Ammon's horn (tissue), 1 donor: ENCODE results near the gene AJAP1.
"Not testable (repeated sequence)": the region's sequence is repeated elsewhere in the genome, so short reads cannot be mapped to it uniquely, and the experiment has no call there.

Source experiments
- DNase-seq: peaks from one replicate; pipeline ENCODE4 v3.0.0-alpha.2; 2016; ENCODE audit warnings: low spot score

Gene AJAP1

DNA sequence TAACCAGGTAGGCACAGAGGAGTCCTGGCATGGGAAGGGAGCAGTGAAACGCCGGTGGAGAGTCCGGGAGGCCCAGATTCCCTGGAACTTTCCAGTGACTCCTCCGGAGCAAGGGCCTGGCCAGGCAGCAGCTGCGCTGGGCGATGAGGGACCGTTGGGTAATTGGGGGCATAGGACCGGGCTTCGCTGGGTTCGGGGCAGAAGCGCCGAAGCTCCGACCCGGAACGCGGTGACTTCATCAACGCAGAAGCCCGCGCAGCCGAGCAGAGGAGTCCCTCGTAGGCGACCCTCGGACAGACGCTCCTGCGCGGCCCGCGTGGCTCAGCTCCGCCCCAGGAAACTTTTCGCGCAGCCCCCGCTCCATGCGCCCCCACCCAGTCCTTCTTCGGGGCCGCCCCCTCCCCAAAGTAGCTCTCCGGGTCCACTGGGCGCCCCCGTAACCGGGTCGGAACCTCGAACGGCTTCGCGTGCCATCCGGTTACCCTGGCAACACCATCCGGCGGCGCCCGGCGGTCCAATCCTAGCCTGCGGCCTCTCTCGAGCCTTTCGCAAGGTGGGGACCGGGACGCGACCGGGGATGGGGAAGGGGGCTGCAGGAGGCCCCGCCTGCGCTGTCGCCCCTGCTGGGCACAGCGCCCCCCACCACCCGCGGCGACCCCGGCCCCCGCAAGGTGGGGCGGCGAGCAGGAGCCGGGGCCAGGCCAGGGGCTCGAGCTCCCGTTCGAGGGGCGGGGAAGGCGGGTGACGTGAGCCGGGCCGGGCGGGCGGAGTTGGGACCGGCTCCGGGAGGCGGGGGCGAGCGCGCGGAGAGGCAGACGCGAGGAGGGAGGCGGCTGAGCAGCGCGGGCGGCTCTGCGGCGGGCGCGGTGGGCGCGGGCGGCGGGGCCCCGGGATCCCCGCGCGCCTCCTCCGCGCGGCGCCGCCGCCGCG lies at the start of gene AJAP1:
Gene AJAP1, plus strand, starts transcription at position 814 of the 930 bp plus-strand sequence. CDS start 817 bp downstream, outside the sequence.
- peak; percentile 62 for DNase-seq

- DNase-seq, result no peak
Observed at GRCh38 chr1:4605158-4605557, 49.3 kb upstream of the AJAP1 start.

DNA sequence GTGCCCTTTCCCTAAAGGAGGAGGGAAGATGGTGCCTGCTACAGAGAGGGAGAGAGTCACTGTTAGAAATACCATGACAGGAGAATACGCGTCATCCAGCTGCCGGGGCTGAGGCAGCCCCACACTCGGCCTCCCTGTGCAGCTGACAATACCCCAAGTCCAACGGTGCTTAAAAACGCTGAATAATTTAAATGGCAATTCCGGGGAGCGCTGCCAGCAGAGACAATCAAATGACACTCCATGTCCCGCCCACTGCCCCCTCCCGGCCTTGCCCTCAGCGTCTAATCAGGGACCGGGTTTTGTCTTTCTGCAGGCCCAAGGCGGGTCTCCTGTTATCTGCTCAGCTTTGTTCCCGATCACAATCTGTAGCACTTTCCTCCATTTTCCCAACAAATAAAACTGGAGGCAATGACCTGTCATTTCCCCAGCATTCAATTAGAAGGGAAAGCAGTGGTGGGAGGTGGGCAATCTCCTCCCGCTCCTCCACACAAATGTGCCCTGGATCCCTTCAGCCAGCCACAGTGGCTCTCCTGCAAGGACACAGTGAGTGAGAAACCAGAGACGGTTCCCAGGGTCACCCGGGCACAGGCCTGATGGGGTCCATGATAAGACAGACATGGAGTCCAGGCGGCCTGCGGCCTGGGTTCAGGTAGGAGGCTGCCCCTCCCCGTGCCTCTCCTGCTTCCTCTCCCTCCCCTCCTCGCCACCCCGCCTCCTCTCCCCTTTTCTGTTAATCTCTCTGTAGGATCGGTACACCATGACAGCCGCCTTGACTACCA lies 42.7 kb upstream of the AJAP1 start:
- no peak for DNase-seq

- no peak for DNase-seq
Observed at GRCh38 chr1:4612991-4613390, 41.4 kb upstream of the AJAP1 start.

DNA sequence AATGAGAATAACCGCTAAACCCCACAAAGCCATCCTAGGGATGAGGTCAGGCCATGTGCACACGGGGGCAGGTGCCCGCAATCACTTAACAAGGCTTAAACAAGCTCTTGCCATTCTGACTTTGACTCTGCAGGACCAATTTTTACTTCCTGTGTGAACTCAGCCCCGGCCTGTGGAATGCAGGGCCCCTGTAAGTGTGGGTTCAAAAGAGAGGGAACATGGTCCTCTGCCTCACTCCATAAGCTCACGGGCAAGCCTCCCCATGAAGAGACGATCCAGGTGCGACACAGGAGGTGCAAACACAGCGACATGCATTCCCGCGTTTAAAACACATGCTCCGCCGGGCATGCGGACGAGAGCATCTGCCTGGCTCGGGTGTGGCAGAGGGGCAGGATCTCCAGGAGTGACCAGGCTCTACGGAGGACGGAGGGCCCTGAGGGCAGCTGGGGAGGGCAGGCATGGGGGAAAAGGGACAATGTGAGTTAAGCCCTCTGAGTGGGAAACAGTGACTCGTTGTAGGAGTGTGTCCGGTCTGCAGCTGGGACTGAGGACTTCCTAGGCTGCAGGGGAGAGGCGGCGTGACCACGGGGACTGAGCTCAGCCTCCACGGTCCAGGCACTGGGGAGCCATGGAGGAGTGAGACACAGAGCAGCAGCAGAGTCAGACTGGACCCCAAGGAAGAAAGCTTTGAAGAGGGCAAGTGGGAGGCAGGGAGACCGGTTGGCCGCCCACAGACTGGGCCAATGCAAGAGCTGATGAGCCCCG lies 40.6 kb upstream of the AJAP1 start:
- DNase-seq, result no peak

GRCh38 chr1:4614371-4615137 lies 39.9 kb upstream of the AJAP1 start:
- no peak for DNase-seq

DNA sequence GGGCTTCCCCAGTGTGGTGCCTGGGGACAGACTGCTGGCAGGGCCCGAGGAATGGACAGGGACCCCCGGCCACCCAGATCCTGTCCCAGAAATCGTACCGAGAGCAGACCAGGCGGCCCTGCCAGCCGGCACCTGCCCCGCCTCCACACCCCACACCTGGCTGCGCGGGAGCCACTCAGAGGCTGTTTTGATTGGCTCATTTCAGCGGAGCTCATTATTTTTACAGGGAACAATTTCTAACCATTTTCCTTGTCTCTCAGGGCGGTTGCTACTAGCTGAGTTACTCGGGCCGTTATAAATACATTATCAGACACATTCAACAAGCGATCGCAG lies 39.3 kb upstream of the AJAP1 start:
- no peak for DNase-seq

GRCh38 chr1:4615501-4615900 lies 38.9 kb upstream of the AJAP1 start:
- no peak for DNase-seq

DNA sequence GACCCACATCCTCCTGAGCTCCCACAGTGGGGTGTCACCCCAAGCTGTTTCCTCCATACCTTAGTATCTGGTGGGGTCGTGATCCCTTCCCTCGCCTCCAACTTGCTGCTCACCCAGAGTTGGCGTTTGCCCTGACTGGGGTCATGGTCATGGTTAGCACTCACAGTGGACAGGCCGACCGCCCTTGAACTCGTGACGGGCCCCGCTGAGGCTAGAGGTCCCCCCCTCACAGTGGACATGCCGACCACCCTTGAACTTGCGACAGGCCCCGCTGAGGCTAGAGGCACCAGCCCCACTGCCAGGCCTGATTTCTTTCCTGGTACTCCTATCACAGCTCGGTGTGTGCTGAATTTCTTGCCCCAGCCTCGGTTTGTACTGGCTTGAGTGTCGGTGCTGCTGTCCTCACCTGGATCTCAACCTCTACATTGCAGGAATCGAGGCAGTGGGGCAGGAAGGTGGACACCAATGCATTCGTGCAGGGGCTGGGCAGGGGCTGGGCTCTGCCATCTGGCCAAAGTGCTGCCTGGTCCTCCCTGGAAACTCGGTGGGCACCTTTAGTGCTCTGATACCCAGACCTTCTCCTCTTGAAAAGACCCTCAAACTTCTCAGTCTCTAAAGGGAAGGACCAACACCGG lies 37.5 kb upstream of the AJAP1 start:
- no peak for DNase-seq

- DNase-seq, result no peak
Observed at GRCh38 chr1:4617506-4617905, 36.9 kb upstream of the AJAP1 start.

DNA sequence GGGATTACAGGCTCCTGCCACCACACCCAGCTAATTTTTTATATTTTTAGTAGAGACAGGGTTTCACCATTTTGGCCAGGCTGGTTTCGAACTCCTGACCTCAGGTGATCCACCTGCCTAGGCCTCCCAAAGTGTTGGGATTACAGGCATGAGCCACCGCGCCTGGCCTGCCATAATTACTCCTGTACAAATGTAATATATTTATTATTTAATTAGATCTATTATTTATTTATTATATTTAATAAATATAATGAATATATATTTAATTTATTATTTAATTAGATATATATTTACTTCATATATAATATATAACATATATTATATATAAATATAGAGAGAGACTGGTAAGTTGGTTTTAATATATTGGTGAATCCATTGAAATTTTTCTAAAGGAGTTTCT lies 35.6 kb upstream of the AJAP1 start:
- not testable (repeated sequence) for DNase-seq

DNA sequence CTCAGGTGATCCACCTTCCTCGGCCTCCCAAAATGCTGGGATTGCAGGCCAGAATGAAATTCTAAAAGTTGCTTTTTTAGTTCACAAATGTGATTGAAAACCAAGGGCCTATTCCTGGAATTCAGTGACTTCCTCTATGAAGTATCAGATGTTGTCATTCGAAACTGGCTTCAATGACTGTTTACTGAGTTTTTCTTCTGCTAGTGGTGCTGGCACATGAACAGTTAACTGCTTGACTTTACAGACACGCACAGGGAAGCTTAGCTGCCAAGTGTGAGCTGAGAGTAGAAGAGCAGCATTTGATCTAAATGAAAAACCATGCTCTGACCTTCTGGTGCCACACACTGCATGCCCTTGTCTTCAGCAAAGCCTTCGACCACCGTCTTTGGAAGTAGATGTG lies 32.8 kb upstream of the AJAP1 start:
- no peak for DNase-seq

DNA sequence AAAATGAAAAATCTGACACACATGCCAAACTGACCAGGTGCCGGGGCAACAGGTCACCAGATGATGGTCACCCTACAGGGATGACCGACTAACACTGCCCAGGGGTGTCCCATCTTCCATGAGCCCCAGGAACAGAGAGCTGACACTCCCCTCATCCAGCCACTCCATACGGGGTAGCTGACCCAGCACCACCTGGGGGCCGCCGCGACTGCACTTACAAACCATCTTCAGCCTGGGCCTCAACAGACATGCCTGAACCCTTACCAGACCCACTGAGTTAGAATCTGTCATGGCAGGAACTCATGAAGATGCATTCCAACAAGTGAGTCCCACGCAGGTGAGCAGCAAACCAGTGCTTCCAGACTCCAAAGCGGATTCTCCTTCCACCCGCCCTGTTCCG lies 31.6 kb upstream of the AJAP1 start:
- DNase-seq, result no peak

DNA sequence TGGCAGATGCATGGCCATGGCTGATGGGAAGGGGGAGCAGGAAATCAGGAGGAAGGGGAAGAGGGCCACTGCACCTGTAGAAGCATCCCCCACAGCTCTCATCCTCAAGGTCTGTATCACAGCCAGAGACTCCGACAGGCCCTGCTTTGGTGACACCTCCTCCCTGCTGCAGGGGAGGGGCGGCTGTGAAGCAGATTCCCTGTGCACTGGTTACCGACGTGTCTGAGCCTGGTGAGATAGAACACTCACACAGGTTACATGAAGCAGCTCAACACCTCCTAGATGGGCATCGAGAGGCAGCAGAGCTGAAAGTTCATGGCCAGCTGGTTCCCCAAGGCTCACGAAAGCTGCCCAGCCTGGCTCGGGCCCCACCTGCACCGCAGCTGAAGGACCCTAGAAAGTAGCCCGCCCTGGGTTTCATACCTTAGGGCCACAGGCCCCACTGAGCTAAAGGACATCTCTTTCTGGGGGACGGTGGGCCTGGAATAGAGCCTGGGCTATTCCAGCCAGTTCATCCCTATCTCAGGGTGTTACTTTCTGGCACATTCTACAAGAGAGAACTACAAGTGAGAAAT lies 30.2 kb upstream of the AJAP1 start:
- DNase-seq, result no peak

DNA sequence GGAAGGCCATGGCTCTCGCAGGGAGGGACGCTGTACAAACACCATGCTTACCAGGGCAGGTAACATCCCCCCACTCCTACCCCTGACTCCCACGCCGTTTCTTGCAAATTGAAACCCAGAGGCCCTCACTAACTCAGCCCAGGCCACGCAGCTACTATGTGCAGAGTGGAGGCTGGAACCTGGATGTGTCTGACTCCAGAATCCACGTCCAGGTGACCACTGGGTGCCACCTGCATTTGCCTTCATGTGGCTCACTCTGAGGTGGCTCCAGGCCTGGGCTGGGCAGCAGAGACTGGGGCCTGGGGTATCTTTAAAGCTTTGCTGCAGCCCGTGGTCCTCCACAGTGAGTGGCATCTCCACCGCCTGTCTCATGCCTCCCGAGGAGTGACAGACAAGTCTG lies 29.6 kb upstream of the AJAP1 start:
- DNase-seq, result no peak

DNA sequence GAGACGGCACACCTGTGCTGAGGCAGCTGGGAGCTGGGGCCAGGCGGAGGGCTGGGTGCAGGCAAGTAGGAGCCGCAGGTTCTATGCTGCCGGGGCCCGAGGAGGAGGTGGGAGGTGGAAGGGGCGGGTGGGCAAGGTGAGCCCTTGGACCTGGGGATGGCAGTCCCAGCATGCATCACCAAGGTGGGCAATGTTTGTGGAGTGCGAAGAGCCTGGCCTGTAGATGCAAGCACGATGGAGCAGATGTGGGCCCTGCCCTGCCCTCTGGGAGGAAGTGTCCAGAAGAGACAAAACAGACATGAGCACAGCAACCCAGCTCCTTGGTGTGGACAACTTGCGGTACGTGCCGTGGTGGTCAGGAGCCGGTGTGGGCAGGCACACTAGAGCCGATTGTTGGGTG lies 28.3 kb upstream of the AJAP1 start:
- DNase-seq, result no peak

DNA sequence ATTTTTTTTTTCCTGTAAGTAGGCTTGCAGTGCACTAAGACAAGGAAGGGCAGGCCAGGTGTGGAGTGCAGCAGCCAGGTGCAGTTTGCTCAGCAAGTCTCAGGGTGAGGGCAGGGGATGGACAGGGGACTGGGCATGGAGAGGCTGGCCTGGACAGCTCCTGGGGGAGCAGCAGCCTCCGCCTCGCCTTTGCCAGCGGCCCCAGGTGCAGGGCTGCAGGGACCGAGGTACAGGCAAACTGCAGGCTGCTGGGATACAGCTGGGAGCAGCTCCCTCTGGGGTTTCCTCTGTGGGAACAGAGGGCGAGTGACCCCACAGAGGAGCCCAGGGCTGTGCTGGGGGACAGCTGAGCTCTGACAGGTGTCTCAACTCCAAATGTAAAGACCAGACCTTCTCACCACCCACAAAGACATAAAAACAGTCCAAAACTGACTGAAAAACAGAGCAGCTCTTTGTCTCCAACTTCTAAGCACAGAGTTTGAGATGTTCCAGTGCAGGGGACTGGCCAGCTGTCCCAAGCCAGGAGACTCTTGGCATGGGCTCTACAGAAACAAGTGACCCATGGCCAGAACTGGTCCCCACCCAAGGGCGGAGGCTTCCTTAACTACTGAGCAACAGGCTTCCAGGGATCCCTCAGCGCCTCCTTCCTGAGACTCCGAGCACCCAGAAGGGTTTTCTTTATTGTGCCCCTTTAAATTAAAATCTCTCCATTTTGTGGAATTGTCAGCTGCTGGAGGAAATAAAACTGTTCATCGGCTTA lies 27.7 kb upstream of the AJAP1 start:
- DNase-seq, result no peak

DNA sequence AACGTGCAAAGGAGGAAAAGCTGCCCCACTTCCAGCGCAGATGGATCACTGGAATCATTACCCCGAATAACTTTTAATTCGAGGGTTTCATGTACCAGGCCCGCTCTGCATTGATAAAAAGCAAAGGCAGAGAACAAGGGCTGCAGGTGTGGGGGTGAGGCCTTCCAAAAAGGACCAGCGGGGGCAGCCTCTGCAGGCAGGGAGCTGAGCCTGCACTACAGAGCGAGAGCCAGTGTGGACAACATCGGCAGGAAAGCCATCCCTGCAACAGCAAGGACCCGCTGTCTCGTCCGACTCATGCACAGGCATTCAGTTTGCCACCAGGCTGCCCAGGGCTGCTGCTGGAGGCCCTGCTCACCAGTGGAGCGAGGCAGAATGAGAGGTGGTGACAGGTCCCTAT lies 27.1 kb upstream of the AJAP1 start:
- no peak for DNase-seq

DNA sequence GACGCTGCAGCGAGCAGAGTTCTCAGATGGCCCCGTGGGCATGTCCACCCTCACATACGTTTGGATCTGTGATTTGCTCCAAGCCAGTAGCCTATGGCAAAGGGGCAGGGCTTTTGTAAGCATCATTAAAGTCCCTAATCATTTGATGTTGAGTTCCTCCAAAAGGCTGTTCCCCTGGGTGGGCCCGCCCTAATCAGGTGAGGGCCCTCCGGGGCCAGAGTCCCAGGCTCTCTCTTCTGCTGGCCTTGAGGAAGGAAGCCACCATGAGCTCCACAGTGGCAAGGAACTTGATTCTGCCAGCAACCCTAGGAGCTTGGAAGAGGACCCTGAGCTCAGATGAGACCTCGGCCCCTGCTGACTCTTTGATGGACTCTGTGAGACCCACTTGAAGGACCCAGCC lies 25.4 kb upstream of the AJAP1 start:
- no peak for DNase-seq

DNA sequence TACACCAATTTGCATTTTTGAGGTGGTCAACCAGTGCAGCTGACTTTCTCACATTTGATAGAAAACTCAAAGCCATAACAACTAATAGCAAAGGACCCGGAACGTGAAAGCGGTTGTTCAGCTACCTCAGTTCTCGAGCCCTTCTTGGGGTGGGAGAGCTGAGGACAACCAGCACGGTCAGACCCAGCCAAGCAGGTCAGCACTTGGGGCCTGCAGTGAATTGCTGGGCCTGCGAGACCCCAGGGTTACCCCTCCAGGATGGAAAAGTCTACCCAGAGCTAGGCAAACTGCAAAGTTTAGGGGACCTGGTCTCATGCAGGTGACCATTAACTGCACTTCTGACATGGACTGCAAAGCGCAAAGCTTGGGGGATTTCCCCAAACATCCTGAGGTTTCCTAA lies 23.8 kb upstream of the AJAP1 start:
- DNase-seq, result no peak
